A549 (cell line): Measurements from ENCODE around the gene FAM89A. TPM values are rescaled to one million over a fixed set of nuclear protein-coding genes. Genes with fewer than 3 reads are reported as not detected.

Experiments used
- ATAC-seq, 2 experiments: fragments of 200-7000 bp in 1 of 2; fragments of >200 bp in 1 of 2; cut with Nextera tagmentation in 1 of 2; cut with Tn5 transposase in 1 of 2; 3 replicates each; pipeline versions ENCODE4 v1.8.0 to v1.9.1; 2018 to 2020; ENCODE audit warnings: mild to moderate bottlenecking in 1 of 2, moderate library complexity in 1 of 2
- CTCF ChIA-PET: fragments of 300-600 bp; sonication (Branson Sonifier 250); formaldehyde crosslinking; extraction: SDS; loops from one replicate; lab custom pipeline; 2021; ENCODE audit warnings: antibody characterized with exemption, inconsistent platforms; lab: Yijun Ruan, JAX
- POLR2A ChIA-PET: fragments of 350-600 bp; formaldehyde crosslinking; extraction: SDS; loops from one replicate; lab custom pipeline; 2021; ENCODE audit warnings: antibody characterized with exemption, inconsistent platforms; lab: Yijun Ruan, JAX
- DNase-seq, 2 experiments: peaks; one replicate each; pipeline versions ENCODE4 v3.0.0 to v3.0.0-alpha.2; 2011 to 2016; ENCODE audit warnings: low read depth in 1 of 2, low spot score in 1 of 2
- FAIRE-seq: peaks from 2 replicates; lab custom pipeline; 2011; peaks lifted over from hg19 to GRCh38; lab: Jason Lieb, UNC
- H3K27ac ChIP-seq, 2 experiments: fragments of >200 bp; sonication (Bioruptor Twin); formaldehyde crosslinking; 3 replicates each; pipeline ENCODE4 v1.5.1; 2016 to 2017
- H3K4me1 ChIP-seq: fragments of >200 bp; sonication (Bioruptor Twin); formaldehyde crosslinking; 3 replicates; pipeline ENCODE4 v1.6.1; 2016
- H3K4me2 ChIP-seq: fragments of >200 bp; sonication (Bioruptor Twin); formaldehyde crosslinking; 3 replicates; pipeline ENCODE4 v1.6.1; 2016
- H3K4me3 ChIP-seq: fragments of >200 bp; sonication (Bioruptor Twin); formaldehyde crosslinking; 3 replicates; pipeline ENCODE4 v1.5.1; 2016
- H3K9me3 ChIP-seq: fragments of >200 bp; sonication (Bioruptor Twin); formaldehyde crosslinking; 3 replicates; pipeline ENCODE4 v1.6.1; 2016
- BHLHE40 ChIP-seq: IDR thresholded peaks from 2 replicates; pipeline ENCODE4 v1.6.1; 2012; ENCODE audit warnings: low read depth, low read length, inconsistent platforms
- CBX8 ChIP-seq: fragments of 200-600 bp; sonication (generic); IDR thresholded peaks from 2 replicates; pipeline ENCODE4 v1.6.1; 2016
- HOXB5 ChIP-seq: fragments of 250-450 bp; sonication (Bioruptor Pico); IDR thresholded peaks from 2 replicates; pipeline ENCODE4 v1.5.0; 2020; ENCODE audit warnings: mild to moderate bottlenecking, moderate library complexity
- JUN ChIP-seq, 2 experiments: fragments of >200 bp; sonication (Bioruptor Twin); formaldehyde crosslinking; IDR thresholded peaks; 2 replicates in 1 of 2; 3 replicates in 1 of 2; pipeline ENCODE4 v1.6.1; 2016 to 2017
- KDM5A ChIP-seq: fragments of 200-600 bp; sonication (generic); IDR thresholded peaks from 2 replicates; pipeline ENCODE4 v1.6.1; 2016; ENCODE audit warnings: antibody characterized with exemption, mild to moderate bottlenecking
- MAFK ChIP-seq: fragments of 450-650 bp; IDR thresholded peaks from 2 replicates; pipeline ENCODE4 v1.6.1; 2014; ENCODE audit not compliant: partially characterized antibody
- RAD21 ChIP-seq, 2 experiments: fragments of >200 bp in 1 of 2; sonication (Bioruptor Twin) in 1 of 2; formaldehyde crosslinking in 1 of 2; IDR thresholded peaks in 1 of 2; conservative IDR thresholded peaks in 1 of 2; 2 replicates in 1 of 2; 3 replicates in 1 of 2; pipeline ENCODE4 v1.6.1; 2012 to 2018; ENCODE audit warnings: inconsistent platforms in 1 of 2
- RCOR1 ChIP-seq: fragments of 150-350 bp; IDR thresholded peaks from 2 replicates; pipeline ENCODE4 v1.6.1; 2014; ENCODE audit warnings: antibody characterized with exemption, low read length, low read depth
- RFX5 ChIP-seq: fragments of 450-650 bp; IDR thresholded peaks from 2 replicates; pipeline ENCODE4 v1.7.1; 2014; ENCODE audit warnings: antibody characterized with exemption, mild to moderate bottlenecking, moderate library complexity
- RNF2 ChIP-seq: fragments of 200-600 bp; sonication (generic); IDR thresholded peaks from 2 replicates; pipeline ENCODE4 v1.6.1; 2016; ENCODE audit warnings: low read depth, mild to moderate bottlenecking, antibody characterized with exemption, moderate library complexity, borderline replicate concordance
- SMC3 ChIP-seq: fragments of >200 bp; sonication (Bioruptor Twin); formaldehyde crosslinking; IDR thresholded peaks from 3 replicates; pipeline ENCODE4 v1.6.1; 2018; ENCODE audit warnings: inconsistent platforms
- TP53 ChIP-seq: fragments of 250-450 bp; sonication (Bioruptor Pico); IDR thresholded peaks from 2 replicates; pipeline ENCODE4 v1.5.0; 2021; ENCODE audit warnings: mild to moderate bottlenecking, moderate library complexity
- ZC3H11A ChIP-seq: fragments of 450-650 bp; IDR thresholded peaks from 2 replicates; pipeline ENCODE4 v1.6.1; 2014; ENCODE audit warnings: antibody characterized with exemption, mild to moderate bottlenecking
- ZFP36 ChIP-seq: fragments of 450-650 bp; IDR thresholded peaks from 2 replicates; pipeline ENCODE4 v1.6.1; 2014; ENCODE audit warnings: borderline replicate concordance; ENCODE audit not compliant: partially characterized antibody
- ZNF302 ChIP-seq: fragments of 250-450 bp; sonication (Bioruptor Pico); IDR thresholded peaks from 2 replicates; pipeline ENCODE4 v1.9.0; 2021; ENCODE audit warnings: inconsistent platforms, mild to moderate bottlenecking, moderate library complexity
- WGBS: methylation state at CpG from one replicate; pipeline ENCODE4 v1.1.6; 2017; ENCODE audit errors: missing lambda C conversion rate; 5-methylcytosine and 5-hydroxymethylcytosine counted together
- polyA plus RNA-seq, 4 experiments: library from polyadenylated mRNA; depleted of rRNA in 3 of 4; stranded (reverse); fragments of >200 nt; fragmentation: RNase III in 1 of 4; extraction: RNeasy Plus Mini Kit Qiagen cat#74134 plus additional on column Dnase treatment in 1 of 4; gene quantifications; 2 replicates in 3 of 4; 3 replicates in 1 of 4; pipeline ENCODE4 v1.2.3, GENCODE V29; 2011 to 2017
- TF ChIP-seq, protein P1 (sequence below): fragments of >200 bp; sonication (Bioruptor Twin); formaldehyde crosslinking; IDR thresholded peaks from 3 replicates; pipeline ENCODE4 v1.5.1; 2016
- TF ChIP-seq, protein P2 (sequence below): fragments of 250-450 bp; sonication (Bioruptor Pico); IDR thresholded peaks from 2 replicates; pipeline ENCODE4 v1.5.0; 2020; ENCODE audit warnings: low read depth, mild to moderate bottlenecking, moderate library complexity
- TF ChIP-seq, protein P3 (sequence below): fragments of 150-350 bp; IDR thresholded peaks from 2 replicates; pipeline ENCODE4 v1.6.1; 2014; ENCODE audit warnings: low read depth, mild to moderate bottlenecking, low read length

FAM89A gene
- polyA plus RNA-seq, 2 of the 4 experiments (the other 2 are of a cell fraction): 13.3 to 25.3 TPM

DNA sequence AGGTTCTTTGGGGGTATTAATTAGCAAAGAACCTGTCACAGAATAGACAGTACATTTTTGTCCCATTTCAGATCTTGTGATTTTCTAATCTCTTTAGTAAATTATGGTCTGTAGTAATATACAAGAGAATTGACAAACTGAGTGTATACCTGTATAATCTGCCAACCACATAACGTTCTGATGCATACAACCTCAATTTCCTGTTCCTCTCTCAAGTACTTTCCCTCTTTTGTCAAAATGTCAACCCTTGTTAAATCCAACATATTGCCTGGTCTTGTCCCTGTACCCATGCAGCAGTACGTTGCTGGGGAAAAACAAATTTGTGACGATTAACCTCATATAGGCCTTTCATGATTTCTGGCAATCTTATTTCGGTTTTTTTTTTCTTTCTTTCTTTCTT lies 60.1 kb downstream of the FAM89A start:
- Histone ChIP-seq H3K4me1 (peaks cover 19% of the 10 kb centered on the region), H3K4me2 (peak overlapping the region; percentile 82), H3K9me3 (no peaks in the 10 kb centered on the region)
- DNase-seq: no peak
- POLR2A ChIA-PET: no interaction called here
- TF ChIP-seq TP53 (CRISPR knock-in tag) (no peak), RCOR1 (no peak), RNF2 (no peak), BHLHE40 (no peak), SMC3 (no peak), RFX5 (no peak), JUN (IDR thresholded peaks at IDR 0.05) (no peak), ZC3H11A (no peak), HOXB5 (CRISPR knock-in tag) (no peak), ZFP36 (no peak), CBX8 (no peak), RAD21 (conservative IDR thresholded peaks at IDR 0.05 in 1 of 2, IDR thresholded peaks at IDR 0.05 in 1 of 2) (no peak), MAFK (no peak), ZNF302 (CRISPR knock-in tag) (no peak)
- TF ChIP-seq, protein P1, sequence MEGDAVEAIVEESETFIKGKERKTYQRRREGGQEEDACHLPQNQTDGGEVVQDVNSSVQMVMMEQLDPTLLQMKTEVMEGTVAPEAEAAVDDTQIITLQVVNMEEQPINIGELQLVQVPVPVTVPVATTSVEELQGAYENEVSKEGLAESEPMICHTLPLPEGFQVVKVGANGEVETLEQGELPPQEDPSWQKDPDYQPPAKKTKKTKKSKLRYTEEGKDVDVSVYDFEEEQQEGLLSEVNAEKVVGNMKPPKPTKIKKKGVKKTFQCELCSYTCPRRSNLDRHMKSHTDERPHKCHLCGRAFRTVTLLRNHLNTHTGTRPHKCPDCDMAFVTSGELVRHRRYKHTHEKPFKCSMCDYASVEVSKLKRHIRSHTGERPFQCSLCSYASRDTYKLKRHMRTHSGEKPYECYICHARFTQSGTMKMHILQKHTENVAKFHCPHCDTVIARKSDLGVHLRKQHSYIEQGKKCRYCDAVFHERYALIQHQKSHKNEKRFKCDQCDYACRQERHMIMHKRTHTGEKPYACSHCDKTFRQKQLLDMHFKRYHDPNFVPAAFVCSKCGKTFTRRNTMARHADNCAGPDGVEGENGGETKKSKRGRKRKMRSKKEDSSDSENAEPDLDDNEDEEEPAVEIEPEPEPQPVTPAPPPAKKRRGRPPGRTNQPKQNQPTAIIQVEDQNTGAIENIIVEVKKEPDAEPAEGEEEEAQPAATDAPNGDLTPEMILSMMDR: no peak
- TF ChIP-seq, protein P2, sequence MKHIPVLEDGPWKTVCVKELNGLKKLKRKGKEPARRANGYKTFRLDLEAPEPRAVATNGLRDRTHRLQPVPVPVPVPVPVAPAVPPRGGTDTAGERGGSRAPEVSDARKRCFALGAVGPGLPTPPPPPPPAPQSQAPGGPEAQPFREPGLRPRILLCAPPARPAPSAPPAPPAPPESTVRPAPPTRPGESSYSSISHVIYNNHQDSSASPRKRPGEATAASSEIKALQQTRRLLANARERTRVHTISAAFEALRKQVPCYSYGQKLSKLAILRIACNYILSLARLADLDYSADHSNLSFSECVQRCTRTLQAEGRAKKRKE (CRISPR knock-in tag): no peak
- TF ChIP-seq, protein P3, sequence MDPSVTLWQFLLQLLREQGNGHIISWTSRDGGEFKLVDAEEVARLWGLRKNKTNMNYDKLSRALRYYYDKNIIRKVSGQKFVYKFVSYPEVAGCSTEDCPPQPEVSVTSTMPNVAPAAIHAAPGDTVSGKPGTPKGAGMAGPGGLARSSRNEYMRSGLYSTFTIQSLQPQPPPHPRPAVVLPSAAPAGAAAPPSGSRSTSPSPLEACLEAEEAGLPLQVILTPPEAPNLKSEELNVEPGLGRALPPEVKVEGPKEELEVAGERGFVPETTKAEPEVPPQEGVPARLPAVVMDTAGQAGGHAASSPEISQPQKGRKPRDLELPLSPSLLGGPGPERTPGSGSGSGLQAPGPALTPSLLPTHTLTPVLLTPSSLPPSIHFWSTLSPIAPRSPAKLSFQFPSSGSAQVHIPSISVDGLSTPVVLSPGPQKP: no peak
- TF ChIP-seq, all 56 proteins: peak for 0
- CTCF ChIA-PET: interaction anchor here (1.3 kb wide), 1 partner anchor 24 kb away, joined by 3 read pairs; no protein-coding TSS in a partner anchor
- ATAC-seq (no peak), FAIRE-seq (no peak)
- Histone ChIP-seq H3K4me3 (peak overlapping the region; percentile 77), H3K27ac (peak overlapping the region; percentile 80 to 90; a peak in 5 of 6 replicates)
- WGBS: 77% methylated on average over 4 of the region's 4 CpGs

DNA sequence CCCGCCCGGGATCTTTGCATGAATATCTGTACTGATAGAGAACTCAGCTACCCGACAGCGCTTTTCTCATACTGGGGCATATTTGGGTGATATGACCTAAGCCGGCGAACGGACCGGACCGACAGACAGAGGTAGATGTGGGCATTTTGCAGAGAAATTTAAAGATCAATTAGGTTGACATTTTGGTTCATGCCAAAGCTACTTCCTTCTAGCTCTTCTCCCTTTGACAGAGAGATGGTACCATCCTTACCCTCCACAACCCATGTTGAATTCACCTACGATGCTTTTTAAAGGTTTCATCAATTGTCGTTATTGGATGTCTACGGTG lies 60.7 kb downstream of the FAM89A start:
- ATAC-seq: peak in 1 of 2 experiments; percentile 16; a peak in 2 of 6 replicates
- TF ChIP-seq, protein P3: no peak
- TF ChIP-seq KDM5A: 0 out of 2 replicates have a peak, but pooled peaks have one; percentile 51
- TF ChIP-seq, all 56 proteins: peak for 1
- FAIRE-seq: no peak
- peak overlapping the region; percentile 80 to 90 for H3K27ac ChIP-seq
- peak overlapping the region; percentile 82 for H3K4me2 ChIP-seq
- no peaks in the 10 kb centered on the region for H3K9me3 ChIP-seq
- ChIA-PET POLR2A (interaction anchor here (1.0 to 1.2 kb wide), 2 partner anchors 10 to 111 kb away, joined by 3 to 5 read pairs; partner anchors contain the start of gene C1orf198), CTCF (interaction anchor here (0.5 to 2.7 kb wide), 10 partner anchors 10 to 436 kb away, joined by 3 to 14 read pairs (median 3); no protein-coding TSS in a partner anchor)
- H3K4me1 ChIP-seq: peaks cover 19% of the 10 kb centered on the region
- 7% methylated on average over 12 of the region's 12 CpGs for WGBS
- H3K4me3 ChIP-seq: peak overlapping the region; percentile 77
- DNase-seq: no peak
